ENCODE results near the gene NPC1.

- TF ChIP-seq TAF1 (IDR thresholded peaks at IDR 0.05; ENCODE audit: borderline replicate concordance, low read depth, low read length) (no peak), POLR2AphosphoS5 (IDR thresholded peaks at IDR 0.05; ENCODE audit: low read depth, low read length) (no peak), POLR2A (IDR thresholded peaks at IDR 0.05; ENCODE audit: low read depth, low read length) (no peak)
Observed at GRCh38 chr18:23503963-23504344, 82.4 kb downstream of the NPC1 start.
